Astrocyte of the cerebellum (primary cell): Measurements from ENCODE around the gene KANSL1.

Experiments used
- DNase-seq: peaks from one replicate; pipeline ENCODE4 v3.0.0-alpha.2; 2011; ENCODE audit warnings: low read depth
- H3K4me3 ChIP-seq: 2 replicates; pipeline ENCODE4 v1.5.1; 2011; ENCODE audit warnings: mild to moderate bottlenecking, low read depth, low read length, moderate library complexity
- CTCF ChIP-seq: IDR thresholded peaks from 2 replicates; pipeline ENCODE4 v1.5.1; 2012; ENCODE audit warnings: low read length, low read depth, moderate library complexity, mild to moderate bottlenecking; ENCODE audit errors: missing control alignments
- in situ Hi-C: cut with HindIII; loops from 2 replicates; pipeline ENCODE4 v1.10.0; 2017; ENCODE audit warnings: low sequenced_read_pairs

The KANSL1 gene

GRCh38 chr17:46175891-46176290 lies 17.3 kb downstream of the KANSL1 start:
- no peak overlapping the region for H3K4me3 ChIP-seq
- TF ChIP-seq CTCF, result no peak
- no peak for DNase-seq
- in situ Hi-C loops, result no loop called here

DNA sequence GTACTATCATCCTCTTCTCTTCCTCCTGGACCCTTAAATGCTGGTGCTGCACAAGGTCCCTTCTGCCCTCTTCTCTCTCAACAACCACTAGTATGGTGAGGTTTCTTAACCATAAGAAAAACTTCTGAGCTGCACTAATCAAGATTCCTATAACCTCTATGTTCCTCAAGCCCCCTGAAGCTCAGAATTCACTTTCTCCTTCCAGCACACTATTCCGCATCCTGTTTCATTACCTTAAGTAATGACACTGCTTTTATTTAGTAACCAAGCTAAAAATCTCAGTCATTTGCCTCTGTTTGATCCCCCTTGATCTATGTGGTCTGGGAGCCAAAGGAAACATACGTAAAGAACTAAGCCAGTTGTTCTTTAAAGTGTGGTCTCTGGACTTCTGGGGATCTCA lies 20.1 kb downstream of the KANSL1 start:
- in situ Hi-C loops, result no loop called here
- no peak for TF ChIP-seq CTCF
- no peak overlapping the region for H3K4me3 ChIP-seq
- no peak for DNase-seq

GRCh38 chr17:46171939-46172338 lies 21.3 kb downstream of the KANSL1 start:
- TF ChIP-seq CTCF, result no peak
- in situ Hi-C loops, result no loop called here
- H3K4me3 ChIP-seq, result no peak overlapping the region
- no peak for DNase-seq

GRCh38 chr17:46170639-46171429 lies 22.4 kb downstream of the KANSL1 start:
- DNase-seq, result no peak
- TF ChIP-seq CTCF, result no peak
- no peak overlapping the region for H3K4me3 ChIP-seq
- in situ Hi-C loops, result no loop called here

DNA sequence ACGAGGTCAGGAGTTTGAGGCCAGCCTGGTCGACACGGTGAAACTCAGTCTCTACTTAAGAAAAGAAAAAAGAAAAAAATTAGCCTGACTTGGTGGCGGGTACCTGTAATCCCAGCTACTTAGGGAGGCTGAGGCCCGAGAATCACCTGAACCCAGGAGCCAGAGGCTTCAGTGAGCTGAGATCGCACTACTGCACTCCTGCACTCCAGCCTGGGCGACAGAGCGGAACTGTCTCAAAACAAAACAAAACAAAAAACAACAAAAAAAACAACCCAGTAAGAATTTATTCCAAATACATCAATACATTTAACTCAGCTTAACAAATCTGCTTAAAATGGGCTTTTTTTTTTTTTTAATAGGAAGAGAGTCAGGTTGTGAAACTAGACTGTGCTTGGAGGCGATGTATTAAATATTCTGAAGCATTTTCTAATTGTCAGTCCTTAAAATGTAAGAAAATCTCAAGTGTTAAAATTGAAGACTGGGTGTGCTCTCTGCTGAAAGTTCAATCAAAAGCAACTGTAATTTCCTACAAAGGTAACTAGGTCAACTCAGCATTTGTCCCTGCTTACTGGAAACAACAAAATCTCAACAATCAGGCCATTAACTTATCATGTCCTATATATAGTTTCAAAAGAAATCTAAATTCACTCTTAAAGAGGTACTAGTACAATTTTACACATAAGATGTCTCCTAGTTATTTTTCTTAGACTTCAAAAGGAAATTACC lies 23.2 kb downstream of the KANSL1 start:
- H3K4me3 ChIP-seq, result no peak overlapping the region
- in situ Hi-C loops, result no loop called here
- TF ChIP-seq CTCF, result no peak
- DNase-seq, result no peak

DNA sequence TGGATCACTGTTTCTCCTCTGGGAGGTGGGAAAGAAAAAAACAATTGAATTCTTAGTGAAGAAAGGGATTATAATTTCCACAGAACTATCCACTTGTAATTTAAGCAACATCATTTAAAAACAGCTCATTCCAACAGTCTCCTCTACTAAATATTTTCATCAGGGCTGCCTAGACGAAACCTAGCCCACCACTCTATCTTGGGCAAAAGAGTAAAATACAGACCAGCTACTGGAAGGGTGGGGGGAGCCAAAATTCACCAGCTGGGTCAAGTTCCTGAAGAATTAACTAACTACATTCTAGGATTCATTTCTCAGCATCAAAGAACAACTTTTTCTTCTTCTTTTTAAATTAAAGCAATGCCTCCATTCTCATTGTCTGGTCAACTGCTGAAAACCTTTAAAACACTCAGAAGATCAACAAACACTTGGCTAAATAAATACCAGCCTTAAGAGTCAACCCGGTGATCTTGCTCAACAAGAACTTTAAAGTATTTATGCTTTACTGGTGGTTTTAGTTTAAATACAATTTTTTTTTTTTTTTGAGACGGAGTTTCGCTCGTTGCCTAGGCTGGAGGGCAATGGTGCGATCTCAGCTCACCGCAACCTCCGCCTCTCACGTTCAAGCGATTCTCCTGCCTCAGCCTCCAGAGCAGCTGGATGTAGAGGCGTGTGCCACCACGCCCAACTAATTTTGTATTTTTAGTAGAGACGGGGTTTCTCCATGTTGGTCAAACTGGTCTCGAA lies 25.2 kb downstream of the KANSL1 start:
- no peak for TF ChIP-seq CTCF
- in situ Hi-C loops, result no loop called here
- H3K4me3 ChIP-seq, result no peak overlapping the region
- no peak for DNase-seq
